K562 (cell line): ENCODE measurements around the gene CYLD. TPM values are rescaled to one million over a fixed set of nuclear protein-coding genes. Genes with fewer than 3 reads are reported as not detected.

Experiments
- ATAC-seq: fragments of 200-7000 bp; cut with Tn5 transposase; 3 replicates; pipeline ENCODE4 v1.9.1; 2020; ENCODE audit warnings: moderate library complexity
- BruUV-seq: library from RNA; stranded (reverse); fragments of 400-500 nt; replicated peaks from 2 replicates; lab custom pipeline; 2021; lab: Mats Ljungman, UMichigan
- CTCF ChIA-PET: fragments of 300-600 bp; formaldehyde crosslinking; extraction: SDS; loops from one replicate; lab custom pipeline; 2021; ENCODE audit warnings: low intra/inter-chr PET ratio; lab: Yijun Ruan, JAX
- POLR2A ChIA-PET: fragments of 300-600, 350-650 bp; sonication (Branson Sonifier 250); formaldehyde crosslinking; extraction: SDS; loops from one replicate; lab custom pipeline; 2021; ENCODE audit warnings: antibody characterized with exemption, inconsistent platforms; lab: Yijun Ruan, JAX
- DNase-seq, 4 experiments: peaks; one replicate each; pipeline versions ENCODE4 v3.0.0 to v3.0.0-alpha.2; 2011 to 2018; ENCODE audit warnings: low spot score in 3 of 4, mixed read lengths in 3 of 4; ENCODE audit errors: extremely low read depth in 1 of 4
- FAIRE-seq: peaks from 2 replicates; lab custom pipeline; 2011; peaks lifted over from hg19 to GRCh38; lab: Jason Lieb, UNC
- H2AFZ ChIP-seq: 2 replicates; pipeline ENCODE4 v1.6.0; 2011; ENCODE audit warnings: low read depth, low read length, control low read depth, inconsistent platforms
- H3K27ac ChIP-seq: fragments of 200-600 bp; 3 replicates; pipeline ENCODE4 v1.8.0; 2011; ENCODE audit warnings: low read depth, mild to moderate bottlenecking, control low read depth, inconsistent platforms, low read length, moderate library complexity, mixed read lengths; ENCODE audit errors: extremely low read depth
- H3K27me3 ChIP-seq, 2 experiments: fragments of 300-600 bp in 1 of 2; 2 replicates in 1 of 2; 3 replicates in 1 of 2; pipeline versions ENCODE4 v1.6.0 to v1.8.0; 2011; ENCODE audit warnings: inconsistent platforms in 2 of 2, low read length in 2 of 2, mild to moderate bottlenecking in 1 of 2, mixed read lengths in 1 of 2, moderate library complexity in 1 of 2; ENCODE audit not compliant: control insufficient read depth in 2 of 2, insufficient read depth in 2 of 2
- H3K36me3 ChIP-seq: fragments of 300-600 bp; 3 replicates; pipeline ENCODE4 v1.8.0; 2011; ENCODE audit warnings: mild to moderate bottlenecking, low read length, inconsistent platforms; ENCODE audit not compliant: control insufficient read depth, insufficient read depth
- H3K4me1 ChIP-seq, 2 experiments: fragments of 200-600 bp in 1 of 2; replicated peaks in 1 of 2; 2 replicates in 1 of 2; 3 replicates in 1 of 2; pipeline versions ENCODE4 v1.5.1 to v1.8.0; 2011; ENCODE audit warnings: inconsistent platforms in 2 of 2, low read length in 2 of 2, mild to moderate bottlenecking in 1 of 2, mixed read lengths in 1 of 2, moderate library complexity in 1 of 2; ENCODE audit not compliant: control insufficient read depth in 2 of 2, insufficient read depth in 2 of 2
- H3K4me2 ChIP-seq: 2 replicates; pipeline ENCODE4 v1.6.1; 2011; ENCODE audit warnings: low read length, control low read depth, inconsistent platforms, mixed read lengths; ENCODE audit not compliant: insufficient read depth
- H3K4me3 ChIP-seq: fragments of 200-600 bp; sonication (generic), shearing (Covaris generic); 2 replicates; pipeline ENCODE4 v1.5.1; 2016; ENCODE audit warnings: control low read depth, inconsistent platforms
- H3K79me2 ChIP-seq: fragments of 200-600 bp; 3 replicates; pipeline ENCODE4 v1.8.0; 2011; ENCODE audit warnings: low read length, inconsistent platforms; ENCODE audit not compliant: control insufficient read depth, insufficient read depth
- H3K9ac ChIP-seq, 2 experiments: 2 replicates each; pipeline versions ENCODE4 v1.6.0 to v1.6.1; 2011; ENCODE audit warnings: low read depth in 2 of 2, low read length in 2 of 2, control low read depth in 1 of 2, inconsistent platforms in 1 of 2, mild to moderate bottlenecking in 1 of 2, mixed read lengths in 1 of 2; ENCODE audit not compliant: insufficient read depth in 1 of 2
- H3K9me1 ChIP-seq: one replicate; pipeline ENCODE4 v1.6.0; 2011; ENCODE audit warnings: inconsistent platforms, mild to moderate bottlenecking, low read length, moderate library complexity; ENCODE audit not compliant: control insufficient read depth, insufficient read depth
- H3K9me3 ChIP-seq: replicated peaks from 2 replicates; pipeline ENCODE4 v1.5.1; 2011; ENCODE audit warnings: low read depth, low read length, inconsistent platforms; ENCODE audit not compliant: control insufficient read depth, insufficient read depth
- H4K20me1 ChIP-seq: replicated peaks from 2 replicates; pipeline ENCODE4 v1.6.1; 2011; ENCODE audit warnings: low read length, inconsistent platforms, mixed read lengths; ENCODE audit not compliant: control insufficient read depth, insufficient read depth
- BRD9 ChIP-seq: fragments of 450-650 bp; IDR thresholded peaks from 2 replicates; pipeline ENCODE4 v1.6.1; 2018; ENCODE audit warnings: low read depth; ENCODE audit not compliant: partially characterized antibody
- ETV1 ChIP-seq: fragments of 450-650 bp; conservative IDR thresholded peaks from 2 replicates; pipeline ENCODE4 v1.6.1; 2016; ENCODE audit warnings: missing genetic modification characterization, control low read depth, low read depth, missing compliant biosample characterization
- EWSR1 ChIP-seq: fragments of 450-650 bp; IDR thresholded peaks from 2 replicates; pipeline ENCODE4 v1.6.1; 2018; ENCODE audit warnings: borderline replicate concordance, mild to moderate bottlenecking, low read depth, moderate library complexity; ENCODE audit not compliant: partially characterized antibody
- KAT8 ChIP-seq: fragments of 450-650 bp; IDR thresholded peaks from 2 replicates; pipeline ENCODE4 v1.6.1; 2016; ENCODE audit warnings: low read depth, mild to moderate bottlenecking
- MEIS2 ChIP-seq: fragments of 450-650 bp; IDR thresholded peaks from 2 replicates; pipeline ENCODE4 v1.6.1; 2014; ENCODE audit warnings: mild to moderate bottlenecking; ENCODE audit not compliant: partially characterized antibody
- NCOR1 ChIP-seq: fragments of 450-650 bp; IDR thresholded peaks from 2 replicates; pipeline ENCODE4 v1.6.1; 2016; ENCODE audit warnings: mild to moderate bottlenecking, moderate library complexity
- NFATC3 ChIP-seq: fragments of 450-650 bp; IDR thresholded peaks from 2 replicates; pipeline ENCODE4 v1.6.1; 2017; ENCODE audit warnings: mild to moderate bottlenecking
- PHB2 ChIP-seq: fragments of 450-650 bp; IDR thresholded peaks from 2 replicates; pipeline ENCODE4 v1.6.1; 2017; ENCODE audit warnings: low read depth
- PHF20 ChIP-seq: fragments of 450-650 bp; IDR thresholded peaks from 2 replicates; pipeline ENCODE4 v1.6.1; 2018; ENCODE audit not compliant: partially characterized antibody
- PRMT5 ChIP-seq: sonication (generic); formaldehyde crosslinking; IDR thresholded peaks from 2 replicates; pipeline ENCODE4 v1.5.0; 2020; ENCODE audit warnings: missing genetic modification reagents
- TARDBP ChIP-seq: fragments of 450-650 bp; IDR thresholded peaks from 2 replicates; pipeline ENCODE4 v1.6.1; 2016
- TBP ChIP-seq: optimal IDR thresholded peaks from 2 replicates; pipeline ENCODE3; 2011; ENCODE audit warnings: low read depth, low read length, improper control_type of control experiment
- WGBS: fragments of 100-300 bp; shearing (Covaris generic); methylation state at CpG from one replicate; pipeline ENCODE4 v1.1.6; 2016; ENCODE audit warnings: low coverage, mixed read lengths; ENCODE audit not compliant: insufficient coverage; ENCODE audit errors: missing lambda C conversion rate; 5-methylcytosine and 5-hydroxymethylcytosine counted together
- in situ Hi-C: fragments of 300-500 bp; cut with MboI; formaldehyde crosslinking; loops from 4 replicates; pipeline ENCODE4 v1.15.0; 2018; ENCODE audit warnings: inconsistent platforms, mixed read lengths
- intact Hi-C: fragments of 100-400 bp; cut with micrococcal nuclease; formaldehyde crosslinking; loops from 2 replicates; pipeline ENCODE4 v1.14.2; 2022
- polyA plus RNA-seq, 8 experiments: library from polyadenylated mRNA; depleted of rRNA in 4 of 8; stranded (reverse) in 5 of 8; unstranded in 3 of 8; fragments of >200 nt; fragmentation: Nextera tagmentation in 2 of 8; fragmentation: Illumina TruSeq in 1 of 8; extraction: Ambion mirVana in 2 of 8; extraction: Trizol in 1 of 8; gene quantifications; 2 replicates each; pipeline versions ENCODE4 v1.2.1 to v1.2.3, GENCODE V29; 2011 to 2014; ENCODE audit warnings: inconsistent platforms in 1 of 8, missing spikeins in 1 of 8
- total RNA-seq, 7 experiments: library from RNA; depleted of rRNA in 6 of 7; stranded (reverse); fragments of >200 nt in 6 of 7; fragmentation: Illumina TruSeq in 2 of 7; extraction: Trizol in 2 of 7; gene quantifications; 2 replicates each; pipeline versions ENCODE4 v1.2.1 to v1.2.3, GENCODE V29; 2011 to 2021; ENCODE audit warnings: low replicate concordance in 1 of 7
- TF ChIP-seq, protein P1 (sequence below): IDR thresholded peaks from 2 replicates; pipeline ENCODE4 v1.6.1; 2012; ENCODE audit warnings: low read depth, low read length, improper control_type of control experiment, borderline replicate concordance
- TF ChIP-seq, protein P2 (sequence below): sonication (generic); formaldehyde crosslinking; IDR thresholded peaks from 2 replicates; pipeline ENCODE4 v1.8.0; 2022; ENCODE audit warnings: mild to moderate bottlenecking, missing genetic modification reagents
- TF ChIP-seq, protein P3 (sequence below), 3 experiments: fragments of 200-800 bp in 1 of 3; fragments of 250-450 bp in 1 of 3; fragments of 450-650 bp in 1 of 3; sonication (Bioruptor Pico) in 1 of 3; sonication (Bioruptor generic) in 1 of 3; formaldehyde crosslinking in 1 of 3; IDR thresholded peaks; 2 replicates each; pipeline versions ENCODE4 v1.6.1 to v1.8.0; 2016 to 2022; ENCODE audit warnings: mild to moderate bottlenecking in 2 of 3, missing genetic modification characterization in 2 of 3, missing compliant biosample characterization in 1 of 3, moderate library complexity in 1 of 3

The CYLD gene
- total and polyA plus RNA-seq, 9 of the 15 experiments (the other 6 are each of a cell fraction or from before 2014, with no cell fraction given): 3.4 to 7.4 (median 5.3) TPM

DNA sequence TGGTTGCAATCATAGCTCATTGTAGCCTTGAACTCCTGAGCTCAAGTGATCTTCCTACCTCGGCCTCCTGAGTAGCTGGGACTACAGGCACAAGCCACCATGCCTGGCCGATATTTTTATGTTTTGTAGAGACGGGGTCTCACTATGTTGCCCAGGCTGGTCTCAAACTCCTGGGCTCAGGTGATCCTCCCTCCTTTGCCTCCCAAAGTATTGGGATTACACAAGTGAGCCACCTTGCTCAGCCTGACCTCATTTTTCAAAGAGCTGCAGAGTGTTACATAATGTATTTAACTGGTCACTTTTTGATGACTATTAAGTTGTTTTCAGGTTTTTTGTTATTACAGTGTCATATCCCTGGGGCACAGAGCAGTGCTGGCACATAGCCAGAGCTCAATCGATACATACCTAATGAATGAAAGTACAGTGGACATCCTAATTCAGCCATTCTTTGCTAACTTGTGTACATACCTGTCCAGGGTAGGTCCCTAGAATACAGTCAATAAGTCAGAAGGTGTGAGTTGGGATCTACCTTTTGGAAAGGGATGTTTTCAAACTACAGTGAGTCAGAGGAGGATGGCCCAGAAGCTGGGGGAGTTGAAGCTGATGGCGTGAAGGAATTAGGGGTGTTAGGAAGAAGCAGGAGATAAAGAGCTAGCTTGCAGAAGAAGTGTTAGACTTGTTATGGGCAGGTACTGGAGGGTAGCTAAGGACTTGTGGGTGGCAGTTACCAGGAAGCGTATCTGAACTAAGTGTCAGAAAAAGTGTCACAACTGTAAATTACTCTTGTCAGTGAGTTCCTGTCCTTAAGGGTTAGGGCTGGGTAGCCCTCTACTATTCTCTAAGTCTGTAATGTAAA lies 20.1 kb upstream of the CYLD start:
- Histone ChIP-seq H2AFZ (no peak overlapping the region), H3K27ac (no peak overlapping the region), H3K9me1 (no peaks in the 10 kb centered on the region), H3K27me3 (peaks cover 7 to 31% of the 10 kb centered on the region in 2 experiments; a peak in 4 of 5 replicates), H3K36me3 (no peaks in the 10 kb centered on the region), H3K9me3 (no peaks in the 10 kb centered on the region), H4K20me1 (no peaks in the 10 kb centered on the region), H3K4me2 (no peak overlapping the region), H3K4me3 (no peak overlapping the region), H3K4me1 (no peaks in the 10 kb centered on the region; a peak in 1 of 5 replicates), H3K79me2 (no peaks in the 10 kb centered on the region), H3K9ac (no peak overlapping the region)
- in situ Hi-C loops (no loop called here), intact Hi-C loops (no loop called here)
- ChIA-PET CTCF (no interaction called here), POLR2A (no interaction called here)
- FAIRE-seq (no peak), DNase-seq (no peak), ATAC-seq (no peak)
- WGBS: 1% methylated on average over 6 of the region's 6 CpGs
- no TSS peak for BruUV-seq
- TF ChIP-seq PHF20 (no peak), KAT8 (no peak), NFATC3 (no peak), TARDBP (no peak), PRMT5 (CRISPR knock-in tag) (no peak), MEIS2 (peak; percentile 51), EWSR1 (no peak), NCOR1 (no peak), TBP (no peak), PHB2 (no peak), ETV1 (tag) (peak; percentile 53), BRD9 (no peak)
- TF ChIP-seq, protein P1, sequence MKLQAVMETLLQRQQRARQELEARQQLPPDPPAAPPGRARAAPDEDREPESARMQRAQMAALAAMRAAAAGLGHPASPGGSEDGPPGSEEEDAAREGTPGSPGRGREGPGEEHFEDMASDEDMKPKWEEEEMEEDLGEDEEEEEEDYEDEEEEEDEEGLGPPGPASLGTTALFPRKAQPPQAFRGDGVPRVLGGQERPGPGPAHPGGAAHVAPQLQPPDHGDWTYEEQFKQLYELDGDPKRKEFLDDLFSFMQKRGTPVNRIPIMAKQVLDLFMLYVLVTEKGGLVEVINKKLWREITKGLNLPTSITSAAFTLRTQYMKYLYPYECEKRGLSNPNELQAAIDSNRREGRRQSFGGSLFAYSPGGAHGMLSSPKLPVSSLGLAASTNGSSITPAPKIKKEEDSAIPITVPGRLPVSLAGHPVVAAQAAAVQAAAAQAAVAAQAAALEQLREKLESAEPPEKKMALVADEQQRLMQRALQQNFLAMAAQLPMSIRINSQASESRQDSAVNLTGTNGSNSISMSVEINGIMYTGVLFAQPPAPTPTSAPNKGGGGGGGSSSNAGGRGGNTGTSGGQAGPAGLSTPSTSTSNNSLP: no peak
- TF ChIP-seq, protein P2, sequence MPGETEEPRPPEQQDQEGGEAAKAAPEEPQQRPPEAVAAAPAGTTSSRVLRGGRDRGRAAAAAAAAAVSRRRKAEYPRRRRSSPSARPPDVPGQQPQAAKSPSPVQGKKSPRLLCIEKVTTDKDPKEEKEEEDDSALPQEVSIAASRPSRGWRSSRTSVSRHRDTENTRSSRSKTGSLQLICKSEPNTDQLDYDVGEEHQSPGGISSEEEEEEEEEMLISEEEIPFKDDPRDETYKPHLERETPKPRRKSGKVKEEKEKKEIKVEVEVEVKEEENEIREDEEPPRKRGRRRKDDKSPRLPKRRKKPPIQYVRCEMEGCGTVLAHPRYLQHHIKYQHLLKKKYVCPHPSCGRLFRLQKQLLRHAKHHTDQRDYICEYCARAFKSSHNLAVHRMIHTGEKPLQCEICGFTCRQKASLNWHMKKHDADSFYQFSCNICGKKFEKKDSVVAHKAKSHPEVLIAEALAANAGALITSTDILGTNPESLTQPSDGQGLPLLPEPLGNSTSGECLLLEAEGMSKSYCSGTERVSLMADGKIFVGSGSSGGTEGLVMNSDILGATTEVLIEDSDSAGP: no peak
- TF ChIP-seq, protein P3, sequence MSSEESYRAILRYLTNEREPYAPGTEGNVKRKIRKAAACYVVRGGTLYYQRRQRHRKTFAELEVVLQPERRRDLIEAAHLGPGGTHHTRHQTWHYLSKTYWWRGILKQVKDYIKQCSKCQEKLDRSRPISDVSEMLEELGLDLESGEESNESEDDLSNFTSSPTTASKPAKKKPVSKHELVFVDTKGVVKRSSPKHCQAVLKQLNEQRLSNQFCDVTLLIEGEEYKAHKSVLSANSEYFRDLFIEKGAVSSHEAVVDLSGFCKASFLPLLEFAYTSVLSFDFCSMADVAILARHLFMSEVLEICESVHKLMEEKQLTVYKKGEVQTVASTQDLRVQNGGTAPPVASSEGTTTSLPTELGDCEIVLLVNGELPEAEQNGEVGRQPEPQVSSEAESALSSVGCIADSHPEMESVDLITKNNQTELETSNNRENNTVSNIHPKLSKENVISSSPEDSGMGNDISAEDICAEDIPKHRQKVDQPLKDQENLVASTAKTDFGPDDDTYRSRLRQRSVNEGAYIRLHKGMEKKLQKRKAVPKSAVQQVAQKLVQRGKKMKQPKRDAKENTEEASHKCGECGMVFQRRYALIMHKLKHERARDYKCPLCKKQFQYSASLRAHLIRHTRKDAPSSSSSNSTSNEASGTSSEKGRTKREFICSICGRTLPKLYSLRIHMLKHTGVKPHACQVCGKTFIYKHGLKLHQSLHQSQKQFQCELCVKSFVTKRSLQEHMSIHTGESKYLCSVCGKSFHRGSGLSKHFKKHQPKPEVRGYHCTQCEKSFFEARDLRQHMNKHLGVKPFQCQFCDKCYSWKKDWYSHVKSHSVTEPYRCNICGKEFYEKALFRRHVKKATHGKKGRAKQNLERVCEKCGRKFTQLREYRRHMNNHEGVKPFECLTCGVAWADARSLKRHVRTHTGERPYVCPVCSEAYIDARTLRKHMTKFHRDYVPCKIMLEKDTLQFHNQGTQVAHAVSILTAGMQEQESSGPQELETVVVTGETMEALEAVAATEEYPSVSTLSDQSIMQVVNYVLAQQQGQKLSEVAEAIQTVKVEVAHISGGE (CRISPR knock-in tag; IDR thresholded peaks at IDR 0.05): no peak
